HG03064 (cell line): ENCODE results near the gene EEFSEC.
"Not testable (repeated sequence)": the region's sequence is repeated elsewhere in the genome, so short reads cannot be mapped to it uniquely, and the experiment has no call there.

Source experiments
- ATAC-seq: cut with Tn5 transposase; IDR thresholded peaks from one replicate; pipeline ENCODE4 v1.9.1; 2021; ENCODE audit warnings: low read depth; ENCODE audit not compliant: unreplicated experiment

Gene EEFSEC

GRCh38 chr3:128151758-128152274 is 1.5 kb upstream of the EEFSEC start:
- ATAC-seq, result no peak

- no peak for ATAC-seq
These were observed 694 bp upstream of the EEFSEC start for GRCh38 chr3:128152419-128153155.

- ATAC-seq, result not testable (repeated sequence)
These were observed 1.1 kb downstream of the EEFSEC start for GRCh38 chr3:128154354-128154753.

- ATAC-seq, result no peak
These were observed 2.5 kb downstream of the EEFSEC start for GRCh38 chr3:128155616-128156360.

GRCh38 chr3:128160661-128161060 is 7.4 kb downstream of the EEFSEC start:
- no peak for ATAC-seq

- no peak for ATAC-seq
These were observed 10.2 kb downstream of the EEFSEC start for GRCh38 chr3:128163432-128163831.

GRCh38 chr3:128166971-128167453 is 13.7 kb downstream of the EEFSEC start:
- ATAC-seq, result no peak

GRCh38 chr3:128167646-128167972 is 14.3 kb downstream of the EEFSEC start:
- no peak for ATAC-seq

- no peak for ATAC-seq
These were observed 14.8 kb downstream of the EEFSEC start for GRCh38 chr3:128167973-128168674.

- ATAC-seq, result no peak
These were observed 15.6 kb downstream of the EEFSEC start for GRCh38 chr3:128168836-128169235.

- ATAC-seq, result no peak
These were observed 17.7 kb downstream of the EEFSEC start for GRCh38 chr3:128170866-128171516.

GRCh38 chr3:128173200-128173599 is 19.9 kb downstream of the EEFSEC start:
- ATAC-seq, result no peak

- ATAC-seq, result no peak
These were observed 20.6 kb downstream of the EEFSEC start for GRCh38 chr3:128173849-128174248.

- no peak for ATAC-seq
These were observed 21.7 kb downstream of the EEFSEC start for GRCh38 chr3:128174675-128175590.

- no peak for ATAC-seq
These were observed 22.5 kb downstream of the EEFSEC start for GRCh38 chr3:128175768-128176167.

GRCh38 chr3:128176276-128176833 is 23.1 kb downstream of the EEFSEC start:
- no peak for ATAC-seq

GRCh38 chr3:128177865-128178264 is 24.6 kb downstream of the EEFSEC start:
- ATAC-seq, result no peak

- ATAC-seq, result no peak
These were observed 25.7 kb downstream of the EEFSEC start for GRCh38 chr3:128178782-128179483.

- ATAC-seq, result no peak
These were observed 26.2 kb downstream of the EEFSEC start for GRCh38 chr3:128179484-128179819.
